ENCODE results near the gene ACAD9. TPM values are rescaled to one million over a fixed set of nuclear protein-coding genes. Genes with fewer than 3 reads are reported as not detected.
"Not testable (repeated sequence)": the region's sequence is repeated elsewhere in the genome, so short reads cannot be mapped to it uniquely, and the experiment has no call there.

ACAD9 gene
- 18.0 TPM for polyA plus RNA-seq (2013, experiment 1 of 2)
- polyA plus RNA-seq (2013, experiment 2 of 2): 17.4 TPM

GRCh38 chr3:128879125-128879969 is at the start of gene ACAD9:
TSS of gene ACAD9 (plus strand) at chr3:128879620. CDS start at chr3:128879692, 72 bp downstream.
- WGBS (ENCODE audit: extremely low coverage, insufficient coverage, low lambda C conversion rate): no CpG with 5 or more reads among the region's 65 CpGs
- Histone ChIP-seq H3K9ac (ENCODE audit: low read length) (peak within 1 kb of the TSS; percentile 99), H2BK120ac (ENCODE audit: low read depth, low read length) (no peak within 1 kb of the TSS), H3K4ac (ENCODE audit: low read depth, low read length) (peak within 1 kb of the TSS; percentile 85), H3K4me3 (ENCODE audit: low read length) (peak within 1 kb of the TSS; percentile 98), H3K18ac (ENCODE audit: low read length) (peak within 1 kb of the TSS; percentile 62), H3K79me1 (ENCODE audit: low read length) (peaks cover 30% of the 10 kb centered on the region), H3K4me1 (ENCODE audit: control insufficient read depth, low read depth, low read length) (peaks cover 3% of the 10 kb centered on the region), H2BK15ac (replicated peaks; ENCODE audit: low read depth) (no peak within 1 kb of the TSS), H3K79me2 (ENCODE audit: control insufficient read depth, insufficient read depth, low read length) (peaks cover 30% of the 10 kb centered on the region), H3K27ac (ENCODE audit: low read depth, low read length) (peak within 1 kb of the TSS; percentile 41), H3K4me2 (ENCODE audit: low read length) (peak within 1 kb of the TSS; percentile 100), H3K27me3 (ENCODE audit: insufficient read depth, low read length, poor library complexity) (no peaks in the 10 kb centered on the region), H3K23ac (ENCODE audit: low read length) (peak within 1 kb of the TSS; percentile 97), H2AK5ac (ENCODE audit: low read length) (peak within 1 kb of the TSS; percentile 95), H3K56ac (ENCODE audit: low read length) (peak within 1 kb of the TSS; percentile 100), H4K5ac (ENCODE audit: low read length) (peak within 1 kb of the TSS; percentile 91), H3K36me3 (ENCODE audit: control insufficient read depth, insufficient read depth, low read length) (peaks cover 3% of the 10 kb centered on the region), H2BK5ac (ENCODE audit: low read length) (peak within 1 kb of the TSS; percentile 54), H4K8ac (ENCODE audit: low read depth, low read length) (no peak within 1 kb of the TSS)
- peak; percentile 98 for DNase-seq

- H4K8ac ChIP-seq (ENCODE audit: low read depth, low read length); H3K56ac ChIP-seq (ENCODE audit: low read length): not testable (repeated sequence)
- WGBS (ENCODE audit: extremely low coverage, insufficient coverage, low lambda C conversion rate): no CpG with 5 or more reads among the region's 7 CpGs
Observed at GRCh38 chr3:128829925-128830625, 49.3 kb upstream of the ACAD9 start.

GRCh38 chr3:128830762-128831161 is 48.7 kb upstream of the ACAD9 start:
- H3K4me3 ChIP-seq (ENCODE audit: low read length); H3K18ac ChIP-seq (ENCODE audit: low read length): not testable (repeated sequence)
- WGBS (ENCODE audit: extremely low coverage, insufficient coverage, low lambda C conversion rate): no CpG with 5 or more reads among the region's 5 CpGs

More at GRCh38 chr3:128829925-128830625, 49.3 kb upstream of the ACAD9 start:
- H2AK5ac ChIP-seq (ENCODE audit: low read length); H3K4me1 ChIP-seq (ENCODE audit: control insufficient read depth, low read depth, low read length); H3K79me1 ChIP-seq (ENCODE audit: low read length); H3K18ac ChIP-seq (ENCODE audit: low read length); H4K5ac ChIP-seq (ENCODE audit: low read length); H3K9ac ChIP-seq (ENCODE audit: low read length); H3K4ac ChIP-seq (ENCODE audit: low read depth, low read length); H2BK15ac ChIP-seq (replicated peaks; ENCODE audit: low read depth); H2BK120ac ChIP-seq (ENCODE audit: low read depth, low read length); H3K79me2 ChIP-seq (ENCODE audit: control insufficient read depth, insufficient read depth, low read length); H2BK5ac ChIP-seq (ENCODE audit: low read length); H3K27me3 ChIP-seq (ENCODE audit: insufficient read depth, low read length, poor library complexity); H3K23ac ChIP-seq (ENCODE audit: low read length); DNase-seq; H3K36me3 ChIP-seq (ENCODE audit: control insufficient read depth, insufficient read depth, low read length); H3K4me2 ChIP-seq (ENCODE audit: low read length); H3K27ac ChIP-seq (ENCODE audit: low read depth, low read length); H3K4me3 ChIP-seq (ENCODE audit: low read length): not testable (repeated sequence)

DNA sequence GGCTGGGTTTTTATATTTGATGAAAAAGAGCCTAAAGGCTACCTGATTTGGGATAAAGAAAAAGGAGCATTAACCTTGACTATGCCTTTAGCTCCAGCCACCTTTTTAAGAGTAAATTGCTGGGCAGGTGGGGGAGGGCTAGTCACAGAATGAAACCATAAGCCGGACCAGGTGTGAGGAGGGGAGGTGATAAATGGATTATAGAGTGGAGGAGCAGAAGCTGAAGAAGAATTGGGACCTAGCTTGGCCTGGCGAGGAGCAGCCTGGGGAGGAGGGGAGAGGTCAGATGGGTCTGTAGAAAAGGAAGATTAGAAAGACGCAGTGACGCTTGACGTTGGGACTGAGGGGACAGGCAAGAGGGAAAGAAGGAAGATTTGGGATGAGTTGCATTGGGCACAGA is 46.4 kb upstream of the ACAD9 start:
- not testable (repeated sequence) for H2BK120ac ChIP-seq (ENCODE audit: low read depth, low read length); H3K56ac ChIP-seq (ENCODE audit: low read length); H2BK15ac ChIP-seq (replicated peaks; ENCODE audit: low read depth); H3K36me3 ChIP-seq (ENCODE audit: control insufficient read depth, insufficient read depth, low read length); H3K9ac ChIP-seq (ENCODE audit: low read length); H3K4me2 ChIP-seq (ENCODE audit: low read length); H3K4ac ChIP-seq (ENCODE audit: low read depth, low read length); H3K23ac ChIP-seq (ENCODE audit: low read length); H3K79me1 ChIP-seq (ENCODE audit: low read length); H2BK5ac ChIP-seq (ENCODE audit: low read length); H3K27me3 ChIP-seq (ENCODE audit: insufficient read depth, low read length, poor library complexity); H3K79me2 ChIP-seq (ENCODE audit: control insufficient read depth, insufficient read depth, low read length); H3K27ac ChIP-seq (ENCODE audit: low read depth, low read length); H2AK5ac ChIP-seq (ENCODE audit: low read length); H3K4me1 ChIP-seq (ENCODE audit: control insufficient read depth, low read depth, low read length); H3K4me3 ChIP-seq (ENCODE audit: low read length); H3K18ac ChIP-seq (ENCODE audit: low read length); H4K5ac ChIP-seq (ENCODE audit: low read length); H4K8ac ChIP-seq (ENCODE audit: low read depth, low read length)
- no CpG with 5 or more reads among the region's 5 CpGs for WGBS (ENCODE audit: extremely low coverage, insufficient coverage, low lambda C conversion rate)
- peak; percentile 58 for DNase-seq

More at GRCh38 chr3:128830762-128831161, 48.7 kb upstream of the ACAD9 start:
- not testable (repeated sequence) for H3K27me3 ChIP-seq (ENCODE audit: insufficient read depth, low read length, poor library complexity); H2BK120ac ChIP-seq (ENCODE audit: low read depth, low read length); H3K56ac ChIP-seq (ENCODE audit: low read length); H3K36me3 ChIP-seq (ENCODE audit: control insufficient read depth, insufficient read depth, low read length); H4K5ac ChIP-seq (ENCODE audit: low read length); DNase-seq; H2AK5ac ChIP-seq (ENCODE audit: low read length); H3K9ac ChIP-seq (ENCODE audit: low read length); H3K4me1 ChIP-seq (ENCODE audit: control insufficient read depth, low read depth, low read length); H2BK5ac ChIP-seq (ENCODE audit: low read length); H4K8ac ChIP-seq (ENCODE audit: low read depth, low read length); H3K27ac ChIP-seq (ENCODE audit: low read depth, low read length); H3K23ac ChIP-seq (ENCODE audit: low read length); H2BK15ac ChIP-seq (replicated peaks; ENCODE audit: low read depth); H3K79me2 ChIP-seq (ENCODE audit: control insufficient read depth, insufficient read depth, low read length); H3K79me1 ChIP-seq (ENCODE audit: low read length); H3K4ac ChIP-seq (ENCODE audit: low read depth, low read length); H3K4me2 ChIP-seq (ENCODE audit: low read length)

DNA sequence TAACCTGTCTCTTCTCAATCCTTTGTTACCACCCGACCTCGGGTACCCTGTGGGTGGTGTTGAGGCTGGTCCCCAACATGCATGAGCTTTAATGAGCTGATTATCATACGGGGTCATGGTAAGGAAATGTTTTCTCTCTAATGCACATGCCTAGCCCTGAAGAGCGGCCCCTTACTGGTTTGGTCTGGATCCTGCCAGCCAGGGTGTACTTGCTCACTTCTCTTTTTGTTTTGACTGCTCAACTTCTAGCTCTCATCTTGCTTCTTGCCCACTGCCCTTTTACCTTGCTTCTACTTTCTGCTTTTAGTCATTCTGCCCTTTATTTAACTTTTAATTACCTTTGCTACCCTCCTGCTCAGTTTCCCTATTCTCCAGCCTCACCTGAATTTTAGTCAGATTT is 44.3 kb upstream of the ACAD9 start:
- H3K4me1 ChIP-seq (ENCODE audit: control insufficient read depth, low read depth, low read length): no peaks in the 10 kb centered on the region
- H4K5ac ChIP-seq (ENCODE audit: low read length): no peak overlapping the region
- H3K36me3 ChIP-seq (ENCODE audit: control insufficient read depth, insufficient read depth, low read length): no peaks in the 10 kb centered on the region
- no peak overlapping the region for H2BK120ac ChIP-seq (ENCODE audit: low read depth, low read length)
- no peak overlapping the region for H3K56ac ChIP-seq (ENCODE audit: low read length)
- H3K79me1 ChIP-seq (ENCODE audit: low read length): no peaks in the 10 kb centered on the region
- H3K27ac ChIP-seq (ENCODE audit: low read depth, low read length): no peak overlapping the region
- DNase-seq: no peak
- no peak overlapping the region for H2BK15ac ChIP-seq (replicated peaks; ENCODE audit: low read depth)
- H3K4ac ChIP-seq (ENCODE audit: low read depth, low read length): no peak overlapping the region
- no CpG with 5 or more reads among the region's 4 CpGs for WGBS (ENCODE audit: extremely low coverage, insufficient coverage, low lambda C conversion rate)
- H3K27me3 ChIP-seq (ENCODE audit: insufficient read depth, low read length, poor library complexity): no peaks in the 10 kb centered on the region
- no peak overlapping the region for H3K18ac ChIP-seq (ENCODE audit: low read length)
- no peaks in the 10 kb centered on the region for H3K79me2 ChIP-seq (ENCODE audit: control insufficient read depth, insufficient read depth, low read length)
- no peak overlapping the region for H3K4me3 ChIP-seq (ENCODE audit: low read length)
- no peak overlapping the region for H2BK5ac ChIP-seq (ENCODE audit: low read length)
- no peak overlapping the region for H3K9ac ChIP-seq (ENCODE audit: low read length)
- no peak overlapping the region for H3K23ac ChIP-seq (ENCODE audit: low read length)
- H2AK5ac ChIP-seq (ENCODE audit: low read length): no peak overlapping the region
- H4K8ac ChIP-seq (ENCODE audit: low read depth, low read length): no peak overlapping the region
- H3K4me2 ChIP-seq (ENCODE audit: low read length): no peak overlapping the region
